VCaP (cell line): ENCODE measurements around the gene DERL3.

Experiments
- H3K27ac ChIP-seq: fragments of 450-650 bp; 2 replicates; pipeline ENCODE4 v1.5.1; 2017
- TF ChIP-seq, protein P1 (sequence below): fragments of 450-650 bp; conservative IDR thresholded peaks from 2 replicates; pipeline ENCODE4 v1.5.1; 2017; ENCODE audit warnings: mild to moderate bottlenecking, moderate library complexity

The DERL3 gene

DNA sequence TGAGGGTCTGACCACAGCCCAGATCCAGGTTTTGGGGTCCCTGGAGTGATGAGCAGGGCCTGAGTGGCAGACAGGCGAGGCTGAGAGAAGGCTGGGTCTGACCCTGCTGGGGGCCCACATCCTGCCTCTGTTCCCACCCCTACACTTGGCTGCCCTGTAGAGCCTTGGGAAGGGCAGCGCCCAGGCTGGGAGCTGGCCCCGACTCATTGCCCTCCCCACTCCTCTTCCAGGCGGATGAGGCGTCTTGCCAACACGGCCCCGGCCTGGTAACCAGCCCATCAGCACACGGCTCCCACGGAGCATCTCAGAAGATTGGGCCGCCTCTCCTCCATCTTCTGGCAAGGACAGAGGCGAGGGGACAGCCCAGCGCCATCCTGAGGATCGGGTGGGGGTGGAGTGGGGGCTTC, 4.9 kb downstream of the DERL3 start:
- no peak overlapping the region for H3K27ac ChIP-seq
- TF ChIP-seq, protein P1, sequence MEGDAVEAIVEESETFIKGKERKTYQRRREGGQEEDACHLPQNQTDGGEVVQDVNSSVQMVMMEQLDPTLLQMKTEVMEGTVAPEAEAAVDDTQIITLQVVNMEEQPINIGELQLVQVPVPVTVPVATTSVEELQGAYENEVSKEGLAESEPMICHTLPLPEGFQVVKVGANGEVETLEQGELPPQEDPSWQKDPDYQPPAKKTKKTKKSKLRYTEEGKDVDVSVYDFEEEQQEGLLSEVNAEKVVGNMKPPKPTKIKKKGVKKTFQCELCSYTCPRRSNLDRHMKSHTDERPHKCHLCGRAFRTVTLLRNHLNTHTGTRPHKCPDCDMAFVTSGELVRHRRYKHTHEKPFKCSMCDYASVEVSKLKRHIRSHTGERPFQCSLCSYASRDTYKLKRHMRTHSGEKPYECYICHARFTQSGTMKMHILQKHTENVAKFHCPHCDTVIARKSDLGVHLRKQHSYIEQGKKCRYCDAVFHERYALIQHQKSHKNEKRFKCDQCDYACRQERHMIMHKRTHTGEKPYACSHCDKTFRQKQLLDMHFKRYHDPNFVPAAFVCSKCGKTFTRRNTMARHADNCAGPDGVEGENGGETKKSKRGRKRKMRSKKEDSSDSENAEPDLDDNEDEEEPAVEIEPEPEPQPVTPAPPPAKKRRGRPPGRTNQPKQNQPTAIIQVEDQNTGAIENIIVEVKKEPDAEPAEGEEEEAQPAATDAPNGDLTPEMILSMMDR: no peak

DNA sequence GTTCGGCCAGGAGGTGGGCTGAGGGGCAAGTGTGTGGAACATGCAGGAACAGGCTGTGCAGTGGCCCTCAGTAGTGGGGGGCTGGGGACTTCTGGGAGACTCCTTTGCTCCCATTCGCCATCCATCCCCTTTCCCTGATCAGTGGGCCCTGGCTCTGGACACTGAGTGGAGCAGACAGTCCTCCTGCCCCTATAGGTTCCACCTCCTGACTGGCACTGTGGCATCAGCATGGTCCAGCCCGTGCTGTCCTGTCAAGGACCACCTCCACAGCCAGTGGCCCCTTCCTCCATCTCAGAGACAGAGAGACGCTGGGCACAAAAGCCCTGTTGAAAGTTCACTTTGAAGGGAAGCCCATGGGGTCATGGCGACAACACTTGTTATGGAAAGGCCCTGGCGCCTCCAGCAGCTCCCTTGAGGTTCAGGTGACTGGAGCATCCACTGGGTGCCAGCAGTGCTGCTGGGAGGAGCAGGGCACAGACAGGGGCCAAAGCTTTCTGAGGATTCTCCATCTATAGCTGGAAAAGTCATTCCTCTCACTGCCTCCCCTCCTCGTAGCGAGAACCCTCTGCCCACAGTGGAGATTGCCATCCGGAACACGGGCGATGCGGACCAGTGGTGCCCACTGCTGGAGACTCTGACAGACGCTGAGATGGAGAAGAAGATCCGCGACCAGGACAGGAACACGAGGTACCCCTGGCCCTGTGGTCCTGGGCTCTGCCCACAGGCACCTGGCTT, 5.6 kb downstream of the DERL3 start:
- TF ChIP-seq, protein P1: no peak

DNA sequence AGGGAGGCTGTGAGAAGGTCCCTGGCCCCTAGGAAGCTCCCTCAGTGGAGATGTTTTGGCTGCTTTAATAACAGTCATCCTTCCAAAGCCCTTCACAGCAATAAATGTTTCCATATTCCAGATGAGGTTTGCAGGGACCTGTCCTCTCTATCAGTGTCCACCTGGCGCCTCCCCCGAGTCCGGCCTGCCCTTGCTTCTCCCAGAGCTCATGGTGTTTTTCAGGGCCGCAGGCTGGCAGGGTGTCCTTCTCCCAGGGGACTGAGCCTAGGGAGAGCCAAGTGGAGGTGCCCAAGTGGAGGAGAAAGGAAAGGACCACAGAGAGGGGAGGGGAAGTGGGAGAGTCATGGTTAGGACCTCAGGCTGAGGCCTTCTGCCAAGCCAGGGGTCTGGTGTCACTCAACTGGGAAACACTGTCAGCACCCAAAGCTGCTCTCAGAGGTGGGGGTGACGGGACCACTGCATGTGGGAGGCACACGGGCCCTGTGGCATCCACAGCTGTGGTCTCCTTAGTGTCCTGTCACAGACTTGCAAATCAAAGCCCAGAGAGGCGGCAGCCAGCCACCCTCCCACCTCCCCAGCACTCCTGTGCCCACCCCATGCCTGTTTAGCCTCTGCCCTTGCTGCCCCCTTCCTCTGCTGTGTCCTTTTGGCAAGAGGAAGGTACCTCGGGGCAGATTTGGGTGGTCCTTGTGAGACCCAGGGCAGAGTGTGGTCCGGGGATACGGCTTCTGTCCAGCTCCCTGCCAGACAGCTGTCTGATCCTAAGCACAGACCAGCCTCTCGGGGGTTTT, 6.4 kb downstream of the DERL3 start:
- no peak overlapping the region for H3K27ac ChIP-seq
- TF ChIP-seq, protein P1: no peak

More for the DNA sequence above, 5.6 kb downstream of the DERL3 start:
- no peak overlapping the region for H3K27ac ChIP-seq

DNA sequence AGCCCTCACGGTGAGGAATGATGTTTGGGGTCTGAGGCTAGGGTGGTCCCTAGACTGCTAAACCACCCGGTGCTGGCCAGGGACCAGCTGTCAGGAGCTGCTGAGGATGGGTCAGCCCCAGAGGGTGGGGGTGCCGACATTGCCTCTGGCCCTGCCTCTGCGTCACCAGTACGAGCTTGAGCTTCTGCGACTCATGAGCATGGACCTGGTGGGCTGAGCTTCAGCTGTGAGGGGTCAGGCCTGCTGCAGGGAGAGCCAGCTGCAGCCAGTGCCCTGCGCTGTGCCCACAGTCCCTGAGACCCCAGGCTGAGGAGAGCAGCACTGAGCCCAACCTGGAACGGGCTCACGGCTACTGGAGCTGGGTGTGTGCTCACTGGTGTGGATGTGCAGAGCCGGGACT, 7.0 kb downstream of the DERL3 start:
- TF ChIP-seq, protein P1: no peak
- H3K27ac ChIP-seq: no peak overlapping the region

DNA sequence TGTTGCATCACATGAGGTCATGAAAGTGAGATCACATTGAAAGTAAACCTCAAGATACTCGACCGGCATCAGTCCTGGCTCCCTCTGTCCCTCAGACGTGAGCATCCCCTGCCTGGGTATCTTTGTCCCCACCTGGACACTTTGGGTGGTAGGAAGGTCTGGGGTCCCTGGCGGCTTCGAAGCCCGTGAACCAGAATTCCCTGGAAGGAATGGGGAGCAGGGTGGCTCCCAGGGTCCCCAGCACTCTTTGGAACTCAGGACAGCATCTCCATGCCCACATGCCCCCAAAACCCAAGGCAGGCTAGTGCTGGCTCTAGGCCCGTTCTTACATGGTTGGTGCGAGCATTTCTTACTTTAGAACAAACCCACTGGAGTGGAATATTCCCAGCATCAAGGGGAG, 7.5 kb downstream of the DERL3 start:
- TF ChIP-seq, protein P1: no peak
- H3K27ac ChIP-seq: no peak overlapping the region

DNA sequence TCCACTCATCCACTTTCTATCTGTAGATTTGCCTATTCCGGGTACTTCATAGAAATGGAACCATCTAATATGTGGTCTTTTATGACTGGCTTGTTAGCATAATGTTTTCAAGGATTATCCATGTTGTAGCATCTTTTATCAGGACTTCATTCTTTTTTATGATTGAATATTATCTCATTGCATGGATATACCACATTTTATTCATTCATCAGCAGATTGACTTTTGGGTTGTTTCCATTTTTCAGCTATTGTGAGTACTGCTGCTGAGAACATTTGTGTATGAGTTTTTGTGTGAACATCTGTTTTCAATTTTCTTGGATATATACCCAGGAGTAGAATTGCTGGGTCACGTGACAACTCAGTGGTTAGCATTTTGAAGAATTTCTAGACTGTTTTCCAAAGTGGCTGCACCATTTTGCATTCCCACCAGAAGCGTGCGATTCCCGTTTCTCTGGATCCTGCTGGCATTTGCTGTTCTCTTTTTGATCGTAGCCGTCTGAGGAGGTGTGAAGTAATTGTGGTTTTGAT, 8.9 kb downstream of the DERL3 start:
- TF ChIP-seq, protein P1: no peak
- no peak overlapping the region for H3K27ac ChIP-seq

DNA sequence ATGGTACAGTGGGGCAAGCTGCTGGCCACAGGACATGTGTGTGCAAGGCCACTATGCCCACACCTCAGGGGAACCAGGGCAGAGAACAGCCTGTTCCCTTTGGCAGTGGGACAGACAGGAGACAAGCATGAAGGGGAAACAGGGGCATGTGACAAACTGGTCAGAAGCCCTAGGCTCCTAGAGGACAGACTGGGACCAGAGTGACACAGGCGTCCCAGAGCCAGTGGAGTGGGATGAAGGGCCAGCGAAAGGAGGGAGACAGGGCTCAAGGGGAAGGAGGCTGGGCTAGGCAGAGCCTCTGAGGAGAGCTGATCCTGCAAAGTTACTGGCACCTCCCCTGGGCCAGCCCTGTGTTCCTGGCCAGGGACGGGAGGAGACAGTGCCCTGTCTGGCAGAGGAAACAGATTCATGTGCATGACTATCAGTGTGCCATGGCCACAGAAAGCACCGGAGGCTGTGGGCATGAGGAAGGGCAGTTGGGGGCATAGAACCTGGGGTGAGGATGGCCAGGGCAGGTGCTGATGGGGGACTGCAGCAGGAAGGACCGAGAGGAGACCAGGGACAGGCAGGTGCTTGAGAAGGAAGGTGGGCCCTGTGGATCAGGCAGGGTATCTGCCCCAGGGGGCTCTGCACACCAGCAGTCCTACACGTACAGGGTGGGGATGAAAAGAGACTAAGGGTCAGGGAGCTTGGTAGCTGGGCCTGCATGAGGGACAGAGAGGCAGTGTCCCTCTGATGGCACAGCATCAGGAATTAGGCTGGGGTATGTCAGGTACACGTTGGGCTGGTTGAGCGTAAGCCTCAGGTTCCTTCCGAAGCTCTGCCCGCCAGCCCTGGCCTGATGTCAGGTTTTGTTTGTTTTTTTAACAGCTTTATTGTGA, 9.8 kb downstream of the DERL3 start:
- TF ChIP-seq, protein P1: no peak

More for the DNA sequence above, 9.8 kb downstream of the DERL3 start:
- no peak overlapping the region for H3K27ac ChIP-seq
